ENCODE results near the gene ANKLE2.

ANKLE2 gene

GRCh38 chr12:132789099-132789471 lies 27.5 kb upstream of the ANKLE2 start:
- no peak for DNase-seq
- Histone ChIP-seq H3K36me3 (replicated peaks) (peaks cover 61% of the 10 kb centered on the region), H3K27ac (no peak overlapping the region), H3K27me3 (replicated peaks) (no peaks in the 10 kb centered on the region), H3K4me3 (ENCODE audit: low read depth, low read length) (no peak overlapping the region)
- in situ Hi-C loops (cut with HindIII; ENCODE audit: low pct_ligation_motif_present, low sequenced_read_pairs): no loop called here
- TF ChIP-seq, protein P1, sequence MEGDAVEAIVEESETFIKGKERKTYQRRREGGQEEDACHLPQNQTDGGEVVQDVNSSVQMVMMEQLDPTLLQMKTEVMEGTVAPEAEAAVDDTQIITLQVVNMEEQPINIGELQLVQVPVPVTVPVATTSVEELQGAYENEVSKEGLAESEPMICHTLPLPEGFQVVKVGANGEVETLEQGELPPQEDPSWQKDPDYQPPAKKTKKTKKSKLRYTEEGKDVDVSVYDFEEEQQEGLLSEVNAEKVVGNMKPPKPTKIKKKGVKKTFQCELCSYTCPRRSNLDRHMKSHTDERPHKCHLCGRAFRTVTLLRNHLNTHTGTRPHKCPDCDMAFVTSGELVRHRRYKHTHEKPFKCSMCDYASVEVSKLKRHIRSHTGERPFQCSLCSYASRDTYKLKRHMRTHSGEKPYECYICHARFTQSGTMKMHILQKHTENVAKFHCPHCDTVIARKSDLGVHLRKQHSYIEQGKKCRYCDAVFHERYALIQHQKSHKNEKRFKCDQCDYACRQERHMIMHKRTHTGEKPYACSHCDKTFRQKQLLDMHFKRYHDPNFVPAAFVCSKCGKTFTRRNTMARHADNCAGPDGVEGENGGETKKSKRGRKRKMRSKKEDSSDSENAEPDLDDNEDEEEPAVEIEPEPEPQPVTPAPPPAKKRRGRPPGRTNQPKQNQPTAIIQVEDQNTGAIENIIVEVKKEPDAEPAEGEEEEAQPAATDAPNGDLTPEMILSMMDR (IDR thresholded peaks at IDR 0.05; ENCODE audit: low read depth, low read length, missing control alignments): no peak

DNA sequence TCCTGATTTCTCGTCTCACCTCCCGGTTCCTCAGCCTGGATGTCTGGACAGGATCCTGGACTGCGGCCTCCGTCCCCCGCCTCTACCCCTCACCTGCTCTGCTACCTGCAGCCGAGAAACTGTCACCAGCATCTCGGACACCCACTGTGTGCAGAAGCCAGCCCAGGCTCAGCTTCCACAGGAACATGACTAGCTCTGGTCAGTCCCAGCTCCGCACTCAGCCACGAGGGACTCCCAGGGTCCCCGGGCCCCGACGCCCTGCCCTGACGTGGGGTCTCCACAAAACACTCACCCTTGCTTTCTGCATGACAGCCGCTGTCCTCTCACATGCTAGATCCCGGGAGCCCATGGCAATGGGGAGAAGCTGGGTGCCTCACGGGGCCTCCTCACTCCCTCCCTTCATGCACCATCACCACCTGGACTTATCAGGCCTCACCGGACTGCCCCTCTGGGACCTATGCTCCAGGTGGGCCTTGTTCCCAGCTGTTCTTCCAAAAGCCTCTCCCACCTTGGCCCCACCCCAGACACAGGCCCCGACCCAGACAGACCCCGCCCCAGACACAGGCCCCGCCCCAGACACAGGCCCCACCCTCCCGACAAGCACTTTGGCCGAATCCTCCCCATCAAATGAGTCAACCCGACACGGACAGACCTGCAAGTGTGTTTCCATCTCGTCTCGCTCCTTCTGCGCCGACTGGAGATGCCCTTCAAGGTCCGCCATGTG lies 26.9 kb upstream of the ANKLE2 start:
- peaks cover 62% of the 10 kb centered on the region for H3K36me3 ChIP-seq (replicated peaks)

DNA sequence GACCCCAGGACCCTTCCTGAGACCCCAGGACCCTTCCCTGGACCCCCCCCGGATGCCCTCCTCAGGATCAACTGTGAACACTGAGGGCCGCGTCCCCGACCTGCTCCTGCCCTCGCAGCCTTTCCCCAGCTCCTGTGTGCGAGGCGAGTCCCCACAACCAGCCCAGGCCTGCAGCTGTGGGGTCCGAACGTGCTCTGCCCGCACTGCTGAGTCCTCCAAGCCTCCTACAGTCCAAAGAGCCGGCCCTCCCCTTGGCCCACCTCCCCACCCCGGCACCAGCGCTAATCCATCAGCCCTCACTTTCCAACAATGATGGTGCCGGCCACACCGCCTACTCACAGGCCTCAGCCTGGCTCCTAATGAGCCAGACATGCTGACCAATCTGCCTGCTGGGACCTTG lies 26.2 kb upstream of the ANKLE2 start:
- Histone ChIP-seq H3K27ac (no peak overlapping the region), H3K27me3 (replicated peaks) (no peaks in the 10 kb centered on the region), H3K36me3 (replicated peaks) (peaks cover 66% of the 10 kb centered on the region), H3K4me3 (ENCODE audit: low read depth, low read length) (no peak overlapping the region)
- TF ChIP-seq, protein P1 (IDR thresholded peaks at IDR 0.05; ENCODE audit: low read depth, low read length, missing control alignments): no peak
- no peak for DNase-seq
- in situ Hi-C loops (cut with HindIII; ENCODE audit: low pct_ligation_motif_present, low sequenced_read_pairs): no loop called here

More for the DNA sequence above, 26.9 kb upstream of the ANKLE2 start:
- Histone ChIP-seq H3K27ac (no peak overlapping the region), H3K27me3 (replicated peaks) (no peaks in the 10 kb centered on the region), H3K4me3 (ENCODE audit: low read depth, low read length) (no peak overlapping the region)
- DNase-seq: no peak
- TF ChIP-seq, protein P1 (IDR thresholded peaks at IDR 0.05; ENCODE audit: low read depth, low read length, missing control alignments): no peak
- in situ Hi-C loops (cut with HindIII; ENCODE audit: low pct_ligation_motif_present, low sequenced_read_pairs): no loop called here

DNA sequence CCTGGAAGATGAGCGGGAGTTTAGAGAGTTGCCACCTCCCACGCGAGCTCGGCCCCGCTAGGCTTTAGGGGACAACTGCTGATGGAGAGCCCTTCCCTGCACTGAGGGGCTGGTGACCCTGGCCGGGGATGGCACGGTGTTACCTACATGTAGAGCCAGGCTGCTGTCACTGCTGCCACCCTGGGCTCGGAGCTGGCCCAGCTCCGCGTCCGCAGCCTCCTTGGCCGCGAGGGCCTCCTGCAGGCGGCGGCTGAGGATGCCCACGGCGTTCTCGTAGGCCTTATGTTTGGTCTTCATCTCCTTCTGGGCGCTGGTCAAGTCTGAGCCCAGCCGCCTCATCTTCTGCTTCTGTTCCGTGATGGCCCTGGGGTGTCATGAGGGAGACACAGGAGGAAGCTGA lies 24.6 kb upstream of the ANKLE2 start:
- in situ Hi-C loops (cut with HindIII; ENCODE audit: low pct_ligation_motif_present, low sequenced_read_pairs): no loop called here
- H3K27me3 ChIP-seq (replicated peaks): no peaks in the 10 kb centered on the region
- H3K36me3 ChIP-seq (replicated peaks): peaks cover 82% of the 10 kb centered on the region
- H3K4me3 ChIP-seq (ENCODE audit: low read depth, low read length): no peak overlapping the region
- H3K27ac ChIP-seq: no peak overlapping the region
- DNase-seq: no peak
- TF ChIP-seq, protein P1 (IDR thresholded peaks at IDR 0.05; ENCODE audit: low read depth, low read length, missing control alignments): no peak

DNA sequence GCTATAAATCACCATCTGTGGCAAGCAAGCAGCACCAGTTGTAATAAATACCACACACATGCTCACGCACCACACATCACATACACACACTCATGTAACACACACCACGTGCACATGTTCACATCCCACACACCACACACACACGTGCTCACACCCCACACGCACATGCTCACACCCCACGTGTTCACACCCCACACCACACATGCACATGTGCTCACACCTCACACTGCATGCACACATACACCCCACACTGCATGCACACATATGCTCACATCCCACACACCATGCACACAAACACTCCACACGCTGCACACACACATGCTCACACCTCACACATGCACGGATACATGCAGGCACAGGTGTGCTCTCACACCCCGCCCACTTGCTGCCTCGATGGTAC lies 22.9 kb upstream of the ANKLE2 start:
- Histone ChIP-seq H3K36me3 (replicated peaks) (peaks cover 81% of the 10 kb centered on the region), H3K27ac (no peak overlapping the region)

More for the DNA sequence above, 22.9 kb upstream of the ANKLE2 start:
- no peak overlapping the region for H3K4me3 ChIP-seq (ENCODE audit: low read depth, low read length)
- no peaks in the 10 kb centered on the region for H3K27me3 ChIP-seq (replicated peaks)
- in situ Hi-C loops (cut with HindIII; ENCODE audit: low pct_ligation_motif_present, low sequenced_read_pairs): no loop called here
- TF ChIP-seq, protein P1 (IDR thresholded peaks at IDR 0.05; ENCODE audit: low read depth, low read length, missing control alignments): no peak
- DNase-seq: no peak
